SIG-M5 treated with dmso at 0.1 percent for 504 hours (cell line): ENCODE data around the gene RBM43.

Experiments used
- DNase-seq: peaks from one replicate; lab custom pipeline; 2025; ENCODE audit not compliant: unreplicated experiment; lab: John Stamatoyannopoulos, UW

RBM43 gene

GRCh38 chr2:151230627-151231140 is 31.0 kb downstream of the RBM43 start:
- DNase-seq: peak; percentile 60

- DNase-seq: no peak
Measured at GRCh38 chr2:151228847-151229512, 32.7 kb downstream of the RBM43 start.

GRCh38 chr2:151217343-151217742 is 44.3 kb downstream of the RBM43 start:
- no peak for DNase-seq

GRCh38 chr2:151207100-151207499 is 54.6 kb downstream of the RBM43 start:
- DNase-seq: no peak

GRCh38 chr2:151206446-151206968 is 55.2 kb downstream of the RBM43 start:
- DNase-seq: no peak

GRCh38 chr2:151205571-151205970 is 56.1 kb downstream of the RBM43 start:
- DNase-seq: no peak

- DNase-seq: no peak
Measured at GRCh38 chr2:151204756-151205155, 56.9 kb downstream of the RBM43 start.

- DNase-seq: no peak
Measured at GRCh38 chr2:151200844-151201243, 60.8 kb downstream of the RBM43 start.

GRCh38 chr2:151200277-151200676 is 61.4 kb downstream of the RBM43 start:
- no peak for DNase-seq

GRCh38 chr2:151198645-151199044 is 63.0 kb downstream of the RBM43 start:
- DNase-seq: no peak
